Ovary (tissue), 3 donors: ENCODE data around the gene NEK1.

Experiments used
- CTCF ChIP-seq, 3 donors: fragments of 450-650 bp in 2 of 3; fragments of 200-600 bp in 1 of 3; IDR thresholded peaks; one replicate each; pipeline versions ENCODE4 v1.5.1 to v1.8.0; 2016 to 2022; ENCODE audit warnings: antibody characterized with exemption in 3 of 3, mild to moderate bottlenecking in 1 of 3
- EP300 ChIP-seq: sonication (generic); formaldehyde crosslinking; IDR thresholded peaks from one replicate; pipeline ENCODE4 v1.6.1; 2017; ENCODE audit warnings: antibody characterized with exemption
- POLR2A ChIP-seq: fragments of 450-650 bp; IDR thresholded peaks from one replicate; pipeline ENCODE4 v1.6.1; 2017; ENCODE audit warnings: antibody characterized with exemption, mild to moderate bottlenecking, moderate library complexity
- donor health status: DM: no; HTN: no; CAD: no.

- no peak for TF ChIP-seq CTCF (IDR thresholded peaks at IDR 0.05)
- TF ChIP-seq POLR2A: no peak
- TF ChIP-seq EP300: no peak
Measured at GRCh38 chr4:169571435-169571834, 40.9 kb downstream of the NEK1 start.
